ENCODE data around the gene OBP2B.

- TF ChIP-seq EZH2 (IDR thresholded peaks at IDR 0.05; ENCODE audit: low read depth) (no peak), CTCF (conservative IDR thresholded peaks at IDR 0.05) (no peak)
These were observed 42.7 kb upstream of the OBP2B start for GRCh38 chr9:133251773-133252172.

All from PC-9 (cell line).